Transverse colon (tissue), 3 donors: ENCODE measurements around the gene PAX7.

Source experiments
- CTCF ChIP-seq, 5 experiments: fragments of 200-600 bp in 3 of 5; fragments of 450-650 bp in 2 of 5; sonication (generic) in 3 of 5; IDR thresholded peaks; 1 replicate in 2 of 5; 2 replicates in 3 of 5; pipeline ENCODE4 v1.5.1; 2016 to 2017; ENCODE audit warnings: antibody characterized with exemption in 5 of 5, inconsistent platforms in 3 of 5, mild to moderate bottlenecking in 2 of 5, moderate library complexity in 1 of 5
- EP300 ChIP-seq: sonication (generic); formaldehyde crosslinking; IDR thresholded peaks from one replicate; pipeline ENCODE4 v1.6.1; 2017; ENCODE audit warnings: antibody characterized with exemption, low read depth
- POLR2A ChIP-seq: fragments of 450-650 bp; IDR thresholded peaks from one replicate; pipeline ENCODE4 v1.6.1; 2016; ENCODE audit warnings: antibody characterized with exemption, mild to moderate bottlenecking, moderate library complexity

- TF ChIP-seq CTCF (IDR thresholded peaks at IDR 0.05) (no peak), POLR2A (no peak), EP300 (no peak)
These were observed 761 bp upstream of the PAX7 start for GRCh38 chr1:18629659-18630510.
